Colonic mucosa (tissue), 4 donors: Measurements from ENCODE around the gene DLG4. TPM values are rescaled to one million over a fixed set of nuclear protein-coding genes. Genes with fewer than 3 reads are reported as not detected.
A peak's percentile ranks its signal among the peaks of the same experiment; 100 is the strongest.

ENCODE experiments used
- DNase-seq: peaks from one replicate; pipeline ENCODE4 v3.0.0-alpha.2; 2020
- H3K27ac ChIP-seq: fragments of 200-600 bp; one replicate; pipeline ENCODE4 v1.8.0; 2021
- H3K27me3 ChIP-seq: fragments of 200-600 bp; one replicate; pipeline ENCODE4 v1.8.0; 2021
- H3K36me3 ChIP-seq: fragments of 200-600 bp; one replicate; pipeline ENCODE4 v1.8.0; 2021
- H3K4me1 ChIP-seq: fragments of 200-600 bp; one replicate; pipeline ENCODE4 v1.8.0; 2021; ENCODE audit warnings: mild to moderate bottlenecking
- H3K4me3 ChIP-seq: fragments of 200-600 bp; one replicate; pipeline ENCODE4 v1.8.0; 2021
- H3K9ac ChIP-seq, 2 donors: one replicate each; pipeline ENCODE4 v1.7.0; 2013; ENCODE audit warnings: control low read depth in 2 of 2, low read depth in 2 of 2, low read length in 2 of 2
- H3K9me3 ChIP-seq: fragments of 200-600 bp; one replicate; pipeline ENCODE4 v1.8.0; 2021
- CTCF ChIP-seq: fragments of 200-600 bp; IDR thresholded peaks from one replicate; pipeline ENCODE4 v1.8.0; 2022; ENCODE audit warnings: antibody characterized with exemption, mild to moderate bottlenecking
- intact Hi-C: fragments of 100-400 bp; cut with DNase I; formaldehyde crosslinking; loops from one replicate; pipeline ENCODE4 v1.14.1; 2022
- total RNA-seq, 2 donors: library from RNA; stranded (reverse); fragmentation: NEBNext Ultra II Directional in 1 of 2; extraction: Animal tissue kit (Norgen Biotek cat#: 25700) in 1 of 2; gene quantifications; one replicate each; pipeline ENCODE4 v1.2.1, GENCODE V29; 2021
- donor health status: healthy.
- donor health status: DM: no; HTN: no; CAD: no.
- donor health status: DM: no; HTN: no; CAD: no.

Gene DLG4
- total RNA-seq, 2 donors from 2014 or later = 4.8 to 5.6 TPM

GRCh38 chr17:7256766-7257456 lies 37.3 kb upstream of the DLG4 start:
- peak overlapping the region in 1 of 2 donors; percentile 35 for H3K9ac ChIP-seq
- no peak for DNase-seq
- no peaks in the 10 kb centered on the region for H3K27me3 ChIP-seq
- H3K4me1 ChIP-seq = peaks cover 5% of the 10 kb centered on the region
- peak overlapping the region; percentile 93 for H3K27ac ChIP-seq
- H3K36me3 ChIP-seq = peaks cover 4% of the 10 kb centered on the region
- no peaks in the 10 kb centered on the region for H3K9me3 ChIP-seq
- no peak overlapping the region for H3K4me3 ChIP-seq
- TF ChIP-seq CTCF = no peak
- intact Hi-C loops = no loop called here

GRCh38 chr17:7254511-7254910 lies 34.9 kb upstream of the DLG4 start:
- Histone ChIP-seq H3K36me3 (peaks cover 4% of the 10 kb centered on the region), H3K9me3 (no peaks in the 10 kb centered on the region), H3K27ac (peak overlapping the region; percentile 9), H3K4me3 (no peak overlapping the region), H3K27me3 (no peaks in the 10 kb centered on the region), H3K9ac (peak overlapping the region in 1 of 2 donors; percentile 48), H3K4me1 (peaks cover 15% of the 10 kb centered on the region)
- intact Hi-C loops = no loop called here
- no peak for DNase-seq
- no peak for TF ChIP-seq CTCF

- TF ChIP-seq CTCF = no peak
- H3K9me3 ChIP-seq = no peaks in the 10 kb centered on the region
Measured at GRCh38 chr17:7253082-7253481, 33.4 kb upstream of the DLG4 start.

GRCh38 chr17:7252176-7253043 lies 32.8 kb upstream of the DLG4 start, which contains the start of gene ELP5:
Gene ELP5 (plus strand): TSS chr17:7252215. CDS start chr17:7252551, 336 bp downstream.
- TF ChIP-seq CTCF = peak; percentile 24
- Histone ChIP-seq H3K36me3 (peaks cover 4% of the 10 kb centered on the region), H3K9ac (peak within 1 kb of the TSS; percentile 95 to 98), H3K27me3 (no peaks in the 10 kb centered on the region), H3K4me3 (peak within 1 kb of the TSS; percentile 98), H3K27ac (peak within 1 kb of the TSS; percentile 99), H3K4me1 (peaks cover 18% of the 10 kb centered on the region), H3K9me3 (no peaks in the 10 kb centered on the region)
- peak; percentile 96 for DNase-seq
- intact Hi-C loops = no loop called here

More at GRCh38 chr17:7253082-7253481, 33.4 kb upstream of the DLG4 start:
- DNase-seq = no peak
- H3K36me3 ChIP-seq = peaks cover 4% of the 10 kb centered on the region
- peak overlapping the region in 1 of 2 donors; percentile 95 for H3K9ac ChIP-seq
- peaks cover 18% of the 10 kb centered on the region for H3K4me1 ChIP-seq
- no peaks in the 10 kb centered on the region for H3K27me3 ChIP-seq
- intact Hi-C loops = no loop called here
- peak overlapping the region; percentile 98 for H3K4me3 ChIP-seq
- peak overlapping the region; percentile 99 for H3K27ac ChIP-seq

DNA sequence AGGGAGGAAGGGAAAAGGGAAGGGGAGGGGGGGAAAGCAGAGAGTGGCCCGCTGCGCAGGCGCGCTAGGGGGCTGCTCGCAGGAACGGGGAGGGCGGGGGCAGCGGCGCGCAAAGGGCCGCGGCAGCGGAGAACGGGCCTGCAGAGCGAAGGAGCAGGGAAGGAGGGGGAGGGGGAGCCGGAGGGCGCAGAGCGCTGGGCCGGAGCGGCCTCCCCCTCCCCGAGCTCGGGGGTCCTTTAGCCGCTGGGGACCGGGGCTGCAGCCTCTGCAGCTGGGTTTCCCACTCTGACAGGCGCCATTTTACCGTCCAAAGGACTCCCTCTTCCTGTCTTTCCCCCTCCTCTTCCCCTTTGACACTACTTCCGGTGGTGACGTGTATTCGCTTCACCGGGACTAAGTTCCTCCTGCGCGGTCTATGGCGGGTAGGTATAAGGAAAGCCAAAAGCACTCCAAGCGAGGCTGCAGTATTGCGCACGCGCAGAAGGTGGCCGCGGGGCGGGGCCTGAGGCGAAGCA lies 32.1 kb upstream of the DLG4 start, which contains the start of gene CTDNEP1:
CTDNEP1 (minus strand) TSS at position 74 of the 515 bp plus-strand sequence. CDS start 438 bp downstream, outside the sequence.
- Histone ChIP-seq H3K27ac (peak within 1 kb of the TSS; percentile 99), H3K27me3 (no peaks in the 10 kb centered on the region), H3K36me3 (peaks cover 4% of the 10 kb centered on the region), H3K9ac (peak within 1 kb of the TSS; percentile 95 to 98), H3K4me1 (peaks cover 18% of the 10 kb centered on the region), H3K9me3 (no peaks in the 10 kb centered on the region), H3K4me3 (peak within 1 kb of the TSS; percentile 98)
- intact Hi-C loops = no loop called here
- TF ChIP-seq CTCF = no peak
- DNase-seq = peak; percentile 100
